WERI-Rb-1 (cell line): ENCODE data around the gene ASCC3.
A peak's percentile ranks its signal among the peaks of the same experiment; 100 is the strongest.

Experiments used
- DNase-seq: peaks from one replicate; pipeline ENCODE4 v3.0.0-alpha.2; 2020
- H3K27ac ChIP-seq: fragments of 250-450 bp; sonication (Bioruptor Pico); 2 replicates; pipeline ENCODE4 v1.5.1; 2020; ENCODE audit warnings: mild to moderate bottlenecking, moderate library complexity
- H3K27me3 ChIP-seq: fragments of 250-450 bp; sonication (Bioruptor Pico); 2 replicates; pipeline ENCODE4 v1.5.1; 2021; ENCODE audit warnings: mild to moderate bottlenecking, low read depth, moderate library complexity; ENCODE audit not compliant: insufficient read depth, severe bottlenecking
- H3K36me3 ChIP-seq: fragments of 250-450 bp; sonication (Bioruptor Pico); 2 replicates; pipeline ENCODE4 v1.5.1; 2020; ENCODE audit warnings: mild to moderate bottlenecking, moderate library complexity
- H3K4me3 ChIP-seq: 2 replicates; pipeline ENCODE4 v1.5.1; 2011; ENCODE audit warnings: low read depth, mild to moderate bottlenecking, control low read depth, low read length
- H3K9me3 ChIP-seq: fragments of 250-450 bp; sonication (Bioruptor Pico); 2 replicates; pipeline ENCODE4 v1.5.1; 2021; ENCODE audit warnings: mild to moderate bottlenecking, moderate library complexity; ENCODE audit not compliant: severe bottlenecking
- CTCF ChIP-seq: IDR thresholded peaks from 2 replicates; pipeline ENCODE4 v1.5.1; 2011; ENCODE audit warnings: low read depth, mild to moderate bottlenecking, control low read depth, inconsistent platforms, low read length

Gene ASCC3

GRCh38 chr6:100468016-100468622 lies 413.0 kb downstream of the ASCC3 start:
- Histone ChIP-seq H3K27me3 (peaks cover 23% of the 10 kb centered on the region), H3K9me3 (no peaks in the 10 kb centered on the region), H3K27ac (no peak overlapping the region), H3K4me3 (no peak overlapping the region), H3K36me3 (no peaks in the 10 kb centered on the region)
- DNase-seq = no peak
- no peak for TF ChIP-seq CTCF

- Histone ChIP-seq H3K9me3 (no peaks in the 10 kb centered on the region), H3K27ac (no peak overlapping the region), H3K36me3 (no peaks in the 10 kb centered on the region), H3K27me3 (peaks cover 23% of the 10 kb centered on the region), H3K4me3 (no peak overlapping the region)
- DNase-seq = no peak
- TF ChIP-seq CTCF = no peak
Measured at GRCh38 chr6:100467129-100468015, 413.8 kb downstream of the ASCC3 start.

- no peaks in the 10 kb centered on the region for H3K36me3 ChIP-seq
- no peak for DNase-seq
- H3K27ac ChIP-seq = no peak overlapping the region
- H3K27me3 ChIP-seq = peaks cover 23% of the 10 kb centered on the region
- no peaks in the 10 kb centered on the region for H3K9me3 ChIP-seq
- TF ChIP-seq CTCF = no peak
- H3K4me3 ChIP-seq = no peak overlapping the region
Measured at GRCh38 chr6:100466410-100467128, 414.6 kb downstream of the ASCC3 start.

- Histone ChIP-seq H3K27ac (no peak overlapping the region), H3K27me3 (peaks cover 26% of the 10 kb centered on the region), H3K4me3 (peak overlapping the region; percentile 85), H3K9me3 (no peaks in the 10 kb centered on the region), H3K36me3 (no peaks in the 10 kb centered on the region)
- no peak for DNase-seq
- no peak for TF ChIP-seq CTCF
Measured at GRCh38 chr6:100465701-100466409, 415.3 kb downstream of the ASCC3 start.

GRCh38 chr6:100464903-100465700 lies 416.0 kb downstream of the ASCC3 start, which contains the start of gene SIM1:
Gene SIM1, minus strand, starts transcription at chr6:100464921. Its CDS starts 1,453 bp downstream, at chr6:100463468.
- Histone ChIP-seq H3K36me3 (no peaks in the 10 kb centered on the region), H3K27me3 (peaks cover 26% of the 10 kb centered on the region), H3K27ac (no peak within 1 kb of the TSS), H3K4me3 (peak within 1 kb of the TSS; percentile 85), H3K9me3 (no peaks in the 10 kb centered on the region)
- no peak for TF ChIP-seq CTCF
- DNase-seq = peak; percentile 93
